Liver (tissue), 3 donors: ENCODE results near the gene MDM4.

Source experiments
- ATF3 ChIP-seq: IDR thresholded peaks from 2 replicates; pipeline ENCODE4 v1.6.1; 2016; ENCODE audit warnings: antibody characterized with exemption
- CTCF ChIP-seq: fragments of 150-350 bp; IDR thresholded peaks from 2 replicates; pipeline ENCODE4 v1.5.1; 2017; ENCODE audit warnings: improper control_type of control experiment, low read depth, low read length; ENCODE audit not compliant: missing input control
- EGR1 ChIP-seq, 2 donors: IDR thresholded peaks; 2 replicates each; pipeline ENCODE4 v1.6.1; 2016 to 2018; ENCODE audit warnings: antibody characterized with exemption in 2 of 2, low read depth in 2 of 2
- FOXA1 ChIP-seq: IDR thresholded peaks from 2 replicates; pipeline ENCODE4 v1.6.1; 2016; ENCODE audit warnings: antibody characterized with exemption
- GABPA ChIP-seq, 2 donors: IDR thresholded peaks in 1 of 2; conservative IDR thresholded peaks in 1 of 2; 2 replicates each; pipeline ENCODE4 v1.6.1; 2016; ENCODE audit warnings: antibody characterized with exemption in 2 of 2, mild to moderate bottlenecking in 1 of 2, moderate library complexity in 1 of 2
- MAX ChIP-seq: IDR thresholded peaks from 2 replicates; pipeline ENCODE4 v1.6.1; 2016; ENCODE audit warnings: antibody characterized with exemption
- REST ChIP-seq: IDR thresholded peaks from 2 replicates; pipeline ENCODE4 v1.6.1; 2016; ENCODE audit warnings: antibody characterized with exemption, mild to moderate bottlenecking
- SP1 ChIP-seq: IDR thresholded peaks from 2 replicates; pipeline ENCODE4 v1.6.1; 2018; ENCODE audit warnings: antibody characterized with exemption, mild to moderate bottlenecking
- TAF1 ChIP-seq: conservative IDR thresholded peaks from 2 replicates; pipeline ENCODE4 v1.6.1; 2016; ENCODE audit warnings: antibody characterized with exemption, mild to moderate bottlenecking
- YY1 ChIP-seq: IDR thresholded peaks from 2 replicates; pipeline ENCODE4 v1.6.1; 2016; ENCODE audit warnings: antibody characterized with exemption, mild to moderate bottlenecking
- donor health status: healthy.
- donor health status: healthy.

GRCh38 chr1:204584699-204585372, 68.6 kb downstream of the MDM4 start:
- TF ChIP-seq CTCF: no peak
- no peak for TF ChIP-seq GABPA (IDR thresholded peaks at IDR 0.05 in 1 of 2, conservative IDR thresholded peaks at IDR 0.05 in 1 of 2)
- no peak for TF ChIP-seq ATF3
- no peak for TF ChIP-seq TAF1
- no peak for TF ChIP-seq FOXA1
- TF ChIP-seq SP1: no peak
- no peak for TF ChIP-seq YY1
- no peak for TF ChIP-seq EGR1 (IDR thresholded peaks at IDR 0.05; ENCODE audit: low read depth in 2 of 2)
- TF ChIP-seq MAX: no peak
- TF ChIP-seq REST: no peak
